HCT116 (cell line): Measurements from ENCODE around the gene GLRX. TPM values are rescaled to one million over a fixed set of nuclear protein-coding genes. Genes with fewer than 3 reads are reported as not detected.

ENCODE experiments used
- ATAC-seq: fragments of 200-7000 bp; cut with Tn5 transposase; 2 replicates; pipeline ENCODE4 v1.9.1; 2020; ENCODE audit warnings: mild to moderate bottlenecking, moderate library complexity
- BruUV-seq: library from RNA; stranded (reverse); fragments of 400-500 nt; replicated peaks from 2 replicates; lab custom pipeline; 2021; lab: Mats Ljungman, UMichigan
- CTCF ChIA-PET: fragments of 300-600 bp; sonication (Branson Sonifier 250); formaldehyde crosslinking; loops from one replicate; lab custom pipeline; 2021; ENCODE audit warnings: antibody characterized with exemption; lab: Charles Lee
- POLR2A ChIA-PET: fragments of 300-600, 350-600 bp; sonication (Branson Sonifier 250); formaldehyde crosslinking; loops from one replicate; lab custom pipeline; 2021; ENCODE audit warnings: antibody characterized with exemption; lab: Charles Lee
- RAD21 ChIA-PET, 2 experiments: fragments of 300-600 bp; sonication (Branson Sonifier 250); formaldehyde crosslinking; loops; one replicate each; lab custom pipeline; 2023; ENCODE audit warnings: low total read pairs in 2 of 2; ENCODE audit not compliant: uncharacterized antibody in 2 of 2, unreplicated experiment in 2 of 2, low non-redundant PET in 1 of 2; lab: Charles Lee
- DNase-seq: peaks from one replicate; pipeline ENCODE4 v3.0.0-alpha.2; 2010; ENCODE audit warnings: low read depth, low spot score
- H2AFZ ChIP-seq: fragments of 200-600 bp; shearing (Covaris generic), sonication (generic); 2 replicates; pipeline ENCODE4 v1.6.1; 2017; ENCODE audit warnings: low read depth, mixed run types, mixed read lengths, antibody characterized with exemption, low read length; ENCODE audit not compliant: poor library complexity, severe bottlenecking
- H3K27ac ChIP-seq: 2 replicates; pipeline ENCODE4 v1.5.1; 2012; ENCODE audit warnings: low read depth, low read length
- H3K27me3 ChIP-seq: fragments of 200-600 bp; sonication (generic); 2 replicates; pipeline ENCODE4 v1.6.1; 2016; ENCODE audit warnings: mixed run types, low read length, mixed read lengths; ENCODE audit not compliant: insufficient read depth
- H3K36me3 ChIP-seq, 2 experiments: fragments of 200-500 bp in 1 of 2; fragments of 200-600 bp in 1 of 2; sonication (Bioruptor generic) in 1 of 2; sonication (generic) in 1 of 2; 2 replicates each; pipeline versions ENCODE4 v1.5.1 to v1.6.1; 2014 to 2016; ENCODE audit warnings: low read length in 2 of 2, inconsistent platforms in 1 of 2, mixed read lengths in 1 of 2, mixed run types in 1 of 2; ENCODE audit not compliant: insufficient read depth in 2 of 2, control insufficient read depth in 1 of 2
- H3K4me1 ChIP-seq, 2 experiments: fragments of 200-600 bp in 1 of 2; sonication (generic) in 1 of 2; 2 replicates each; pipeline versions ENCODE4 v1.5.1 to v1.6.1; 2012 to 2017; ENCODE audit warnings: low read length in 2 of 2, inconsistent platforms in 1 of 2, mild to moderate bottlenecking in 1 of 2, mixed read lengths in 1 of 2, mixed run types in 1 of 2, moderate library complexity in 1 of 2; ENCODE audit not compliant: insufficient read depth in 2 of 2, control insufficient read depth in 1 of 2
- H3K4me2 ChIP-seq: fragments of 200-600 bp; sonication (generic); 2 replicates; pipeline ENCODE4 v1.6.1; 2017; ENCODE audit warnings: mixed run types, low read length, mixed read lengths
- H3K4me3 ChIP-seq, 2 experiments: fragments of 200-600 bp in 1 of 2; sonication (generic) in 1 of 2; replicated peaks in 1 of 2; 2 replicates each; pipeline ENCODE4 v1.5.1; 2011 to 2016; ENCODE audit warnings: low read length in 2 of 2, control low read depth in 1 of 2, low read depth in 1 of 2, mild to moderate bottlenecking in 1 of 2, mixed read lengths in 1 of 2, mixed run types in 1 of 2
- H3K79me2 ChIP-seq: fragments of 200-600 bp; sonication (generic); 2 replicates; pipeline ENCODE4 v1.6.1; 2017; ENCODE audit warnings: mild to moderate bottlenecking, mixed run types, low read length, moderate library complexity, mixed read lengths; ENCODE audit not compliant: insufficient read depth
- H3K9ac ChIP-seq: fragments of 200-600 bp; sonication (generic); 2 replicates; pipeline ENCODE4 v1.6.1; 2016; ENCODE audit warnings: low read length, mixed read lengths
- H3K9me2 ChIP-seq: fragments of 200-600 bp; sonication (generic), shearing (Covaris generic); 2 replicates; pipeline ENCODE4 v1.6.1; 2017; ENCODE audit warnings: mixed run types, mild to moderate bottlenecking, moderate library complexity; ENCODE audit not compliant: insufficient read depth
- H3K9me3 ChIP-seq, 2 experiments: fragments of 200-500 bp in 1 of 2; fragments of 200-600 bp in 1 of 2; sonication (Bioruptor generic) in 1 of 2; sonication (generic) in 1 of 2; 2 replicates each; pipeline ENCODE4 v1.6.1; 2014 to 2017; ENCODE audit warnings: low read length in 2 of 2, mixed read lengths in 2 of 2, inconsistent platforms in 1 of 2, low read depth in 1 of 2, mild to moderate bottlenecking in 1 of 2, mixed run types in 1 of 2, moderate library complexity in 1 of 2; ENCODE audit not compliant: control insufficient read depth in 1 of 2, insufficient read depth in 1 of 2
- H4K20me1 ChIP-seq: fragments of 200-600 bp; sonication (generic), shearing (Covaris generic); 2 replicates; pipeline ENCODE4 v1.6.1; 2017; ENCODE audit warnings: mixed run types, mild to moderate bottlenecking, moderate library complexity; ENCODE audit not compliant: insufficient read depth
- CBX3 ChIP-seq: IDR thresholded peaks from 2 replicates; pipeline ENCODE4 v1.6.1; 2012; ENCODE audit warnings: low read depth
- CEBPB ChIP-seq: IDR thresholded peaks from 2 replicates; pipeline ENCODE4 v1.6.1; 2012; ENCODE audit warnings: low read depth
- EZH2phosphoT487 ChIP-seq: fragments of 200-600 bp; IDR thresholded peaks from 2 replicates; pipeline ENCODE4 v1.6.1; 2018; ENCODE audit warnings: antibody characterized with exemption, borderline replicate concordance
- FOSL1 ChIP-seq: IDR thresholded peaks from 2 replicates; pipeline ENCODE4 v1.6.1; 2012; ENCODE audit warnings: low read depth
- POLR2A ChIP-seq: IDR thresholded peaks from 2 replicates; pipeline ENCODE4 v1.7.0; 2011; ENCODE audit warnings: borderline replicate concordance; ENCODE audit not compliant: insufficient read depth, insufficient read length; ENCODE audit errors: extremely low read depth
- SIN3A ChIP-seq: IDR thresholded peaks from 2 replicates; pipeline ENCODE4 v1.6.1; 2012; ENCODE audit warnings: low read depth
- SP1 ChIP-seq: IDR thresholded peaks from 2 replicates; pipeline ENCODE4 v1.6.1; 2012; ENCODE audit warnings: low read depth
- SRF ChIP-seq: IDR thresholded peaks from 2 replicates; pipeline ENCODE4 v1.6.1; 2012; ENCODE audit warnings: low read depth
- ZFX ChIP-seq: fragments of 450-650 bp; IDR thresholded peaks from 2 replicates; pipeline ENCODE4 v1.6.1; 2017
- ZNF274 ChIP-seq: fragments of 200-500 bp; sonication (Bioruptor generic); IDR thresholded peaks from 2 replicates; pipeline ENCODE4 v1.6.1; 2014; ENCODE audit warnings: mild to moderate bottlenecking, low read depth, low read length, inconsistent platforms
- intact Hi-C: fragments of 100-400 bp; cut with micrococcal nuclease; formaldehyde crosslinking; loops from 2 replicates; pipeline ENCODE4 v1.10.0; 2022
- total RNA-seq: library from RNA; stranded (reverse); gene quantifications from one replicate; pipeline ENCODE4 v1.2.1, GENCODE V29; 2021; ENCODE audit not compliant: unreplicated experiment
- TF ChIP-seq, protein P1 (sequence below): IDR thresholded peaks from 2 replicates; pipeline ENCODE4 v1.6.1; 2011; ENCODE audit warnings: mild to moderate bottlenecking, low read length, moderate library complexity; ENCODE audit not compliant: insufficient replicate concordance; ENCODE audit errors: extremely low read depth

The GLRX gene
- total RNA-seq, 1 experiment from 2014 or later: 29.3 TPM

DNA sequence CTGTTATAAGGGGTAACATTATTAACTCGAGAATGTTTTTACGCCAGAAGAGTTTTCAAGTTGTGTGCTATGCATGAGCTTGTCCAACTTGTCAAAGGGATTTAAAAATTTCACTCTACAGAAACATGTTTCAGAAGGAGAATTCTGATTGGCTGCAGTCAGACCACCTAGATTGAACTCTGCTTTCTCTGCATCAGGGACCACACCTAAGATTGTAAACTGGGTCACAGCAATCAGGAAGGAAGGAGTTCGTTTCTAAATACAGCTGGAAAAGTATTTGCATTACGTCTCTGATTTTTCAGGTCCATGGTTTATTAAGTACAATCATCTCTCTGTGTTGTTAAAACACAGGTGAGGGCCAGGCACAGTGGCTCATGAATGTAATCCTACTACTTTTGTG, 5.8 kb downstream of the GLRX start:
- H4K20me1 ChIP-seq: no peaks in the 10 kb centered on the region
- TF ChIP-seq CBX3: no peak
- no peak for TF ChIP-seq EZH2phosphoT487
- TF ChIP-seq SP1: no peak
- no peak for TF ChIP-seq ZFX
- TF ChIP-seq FOSL1: no peak
- no peak for TF ChIP-seq SIN3A
- ChIA-PET POLR2A (interaction anchor here (1.3 kb wide), 1 partner anchor 8 kb away, joined by 4 read pairs; no protein-coding TSS in a partner anchor), RAD21 (no interaction called here), CTCF (no interaction called here)
- peaks cover 0 to 7% of the 10 kb centered on the region in 2 experiments; a peak in 2 of 4 replicates for H3K36me3 ChIP-seq
- no peak overlapping the region for H3K9ac ChIP-seq
- intact Hi-C loops: no loop called here
- DNase-seq (no peak), ATAC-seq (no peak)
- no peak overlapping the region for H3K4me2 ChIP-seq
- no peaks in the 10 kb centered on the region for H3K9me2 ChIP-seq
- no peak overlapping the region for H3K4me3 ChIP-seq
- no peaks in the 10 kb centered on the region for H3K79me2 ChIP-seq
- H3K27me3 ChIP-seq: no peaks in the 10 kb centered on the region
- peaks cover 9 to 21% of the 10 kb centered on the region in 2 experiments; a peak in 3 of 4 replicates for H3K4me1 ChIP-seq
- BruUV-seq: no TSS peak
- no peak overlapping the region for H3K27ac ChIP-seq
- no peak overlapping the region for H2AFZ ChIP-seq
- no peaks in the 10 kb centered on the region for H3K9me3 ChIP-seq

DNA sequence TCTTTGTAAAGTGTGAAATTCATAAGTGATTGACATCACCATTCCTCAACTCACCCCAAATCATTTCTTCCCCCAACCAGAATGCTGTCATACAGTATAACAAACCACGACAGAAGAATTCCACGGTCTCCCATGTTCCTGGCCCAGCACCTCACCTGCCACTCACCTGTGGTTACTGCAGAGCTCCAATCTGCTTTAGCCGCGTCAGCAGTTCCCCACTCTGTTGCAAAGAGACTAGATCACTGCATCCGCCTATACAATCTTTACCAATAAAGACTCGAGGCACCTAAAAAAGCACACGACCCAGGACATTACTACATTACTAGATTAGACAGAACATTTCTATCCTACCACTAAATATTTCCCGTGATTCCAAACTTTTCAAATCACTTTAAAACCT, 6.2 kb downstream of the GLRX start:
- Histone ChIP-seq H3K9me3 (no peaks in the 10 kb centered on the region), H3K9me2 (no peaks in the 10 kb centered on the region), H2AFZ (no peak overlapping the region), H3K4me2 (no peak overlapping the region), H4K20me1 (no peaks in the 10 kb centered on the region), H3K9ac (no peak overlapping the region), H3K36me3 (peaks cover 0 to 7% of the 10 kb centered on the region in 2 experiments; a peak in 2 of 4 replicates), H3K27ac (no peak overlapping the region), H3K4me1 (peaks cover 5 to 16% of the 10 kb centered on the region in 2 experiments; a peak in 3 of 4 replicates), H3K27me3 (no peaks in the 10 kb centered on the region), H3K79me2 (no peaks in the 10 kb centered on the region), H3K4me3 (no peak overlapping the region)
- intact Hi-C loops: no loop called here
- ATAC-seq (no peak), DNase-seq (no peak)
- ChIA-PET POLR2A (interaction anchor here (1.3 kb wide), 1 partner anchor 8 kb away, joined by 4 read pairs; no protein-coding TSS in a partner anchor), CTCF (no interaction called here), RAD21 (no interaction called here)
- TF ChIP-seq, protein P1, sequence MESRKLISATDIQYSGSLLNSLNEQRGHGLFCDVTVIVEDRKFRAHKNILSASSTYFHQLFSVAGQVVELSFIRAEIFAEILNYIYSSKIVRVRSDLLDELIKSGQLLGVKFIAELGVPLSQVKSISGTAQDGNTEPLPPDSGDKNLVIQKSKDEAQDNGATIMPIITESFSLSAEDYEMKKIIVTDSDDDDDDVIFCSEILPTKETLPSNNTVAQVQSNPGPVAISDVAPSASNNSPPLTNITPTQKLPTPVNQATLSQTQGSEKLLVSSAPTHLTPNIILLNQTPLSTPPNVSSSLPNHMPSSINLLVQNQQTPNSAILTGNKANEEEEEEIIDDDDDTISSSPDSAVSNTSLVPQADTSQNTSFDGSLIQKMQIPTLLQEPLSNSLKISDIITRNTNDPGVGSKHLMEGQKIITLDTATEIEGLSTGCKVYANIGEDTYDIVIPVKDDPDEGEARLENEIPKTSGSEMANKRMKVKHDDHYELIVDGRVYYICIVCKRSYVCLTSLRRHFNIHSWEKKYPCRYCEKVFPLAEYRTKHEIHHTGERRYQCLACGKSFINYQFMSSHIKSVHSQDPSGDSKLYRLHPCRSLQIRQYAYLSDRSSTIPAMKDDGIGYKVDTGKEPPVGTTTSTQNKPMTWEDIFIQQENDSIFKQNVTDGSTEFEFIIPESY: no peak
- no peak for TF ChIP-seq SRF
- TF ChIP-seq POLR2A: no peak
- TF ChIP-seq SIN3A: no peak
- no peak for TF ChIP-seq ZNF274
- TF ChIP-seq EZH2phosphoT487: no peak
- no peak for TF ChIP-seq CEBPB
- BruUV-seq: no TSS peak
